IMR-90 (cell line): ENCODE measurements around the gene ACOT9. TPM values are rescaled to one million over a fixed set of nuclear protein-coding genes. Genes with fewer than 3 reads are reported as not detected.

Experiments
- ATAC-seq: fragments of 200-7000 bp; cut with Tn5 transposase; 2 replicates; pipeline ENCODE4 v1.9.1; 2020; ENCODE audit warnings: low read depth, mild to moderate bottlenecking, moderate library complexity
- BruUV-seq: library from RNA; stranded (reverse); fragments of 400-500 nt; replicated peaks from 2 replicates; lab custom pipeline; 2021; lab: Mats Ljungman, UMichigan
- CTCF ChIA-PET: fragments of 300-600 bp; formaldehyde crosslinking; extraction: SDS; loops from one replicate; lab custom pipeline; 2021; ENCODE audit warnings: antibody characterized with exemption; lab: Yijun Ruan, JAX
- POLR2A ChIA-PET: fragments of 300-600 bp; sonication (Branson Sonifier 250); formaldehyde crosslinking; loops from one replicate; lab custom pipeline; 2022; ENCODE audit warnings: antibody characterized with exemption; ENCODE audit not compliant: unreplicated experiment; lab: Charles Lee
- DNase-seq: peaks from one replicate; pipeline ENCODE4 v3.0.0; 2013
- H2AFZ ChIP-seq: replicated peaks from 2 replicates; pipeline ENCODE3; 2013; ENCODE audit warnings: low read length, mild to moderate bottlenecking; ENCODE audit not compliant: poor library complexity
- H2AK5ac ChIP-seq: 2 replicates; pipeline ENCODE4 v1.6.1; 2013; ENCODE audit warnings: low read depth, low read length, inconsistent platforms
- H2AK9ac ChIP-seq: replicated peaks from 2 replicates; pipeline ENCODE3; 2013; ENCODE audit warnings: mild to moderate bottlenecking, low read depth, low read length, moderate library complexity; ENCODE audit not compliant: poor library complexity
- H2BK120ac ChIP-seq: 2 replicates; pipeline ENCODE4 v1.6.1; 2013; ENCODE audit warnings: low read depth, low read length, inconsistent platforms
- H2BK15ac ChIP-seq: 3 replicates; pipeline ENCODE4 v1.6.1; 2013; ENCODE audit warnings: low read depth, low read length, inconsistent platforms
- H2BK20ac ChIP-seq: 2 replicates; pipeline ENCODE4 v1.6.1; 2013; ENCODE audit warnings: low read depth, mild to moderate bottlenecking, inconsistent platforms, low read length, moderate library complexity
- H2BK5ac ChIP-seq: 2 replicates; pipeline ENCODE4 v1.6.1; 2013; ENCODE audit warnings: mild to moderate bottlenecking, low read depth, low read length, inconsistent platforms; ENCODE audit not compliant: poor library complexity, severe bottlenecking
- H3K14ac ChIP-seq: replicated peaks from 2 replicates; pipeline ENCODE4 v1.6.1; 2013; ENCODE audit warnings: low read depth, low read length, inconsistent platforms
- H3K18ac ChIP-seq: 2 replicates; pipeline ENCODE4 v1.6.1; 2013; ENCODE audit warnings: low read depth, low read length, control low read depth
- H3K23ac ChIP-seq: 2 replicates; pipeline ENCODE4 v1.6.1; 2013; ENCODE audit warnings: low read depth, low read length, inconsistent platforms
- H3K27ac ChIP-seq: 2 replicates; pipeline ENCODE4 v1.5.1; 2013; ENCODE audit warnings: mild to moderate bottlenecking, control low read depth, low read length; ENCODE audit not compliant: insufficient read depth
- H3K27me3 ChIP-seq: 2 replicates; pipeline ENCODE4 v1.6.1; 2013; ENCODE audit warnings: low read length; ENCODE audit not compliant: control insufficient read depth, insufficient read depth
- H3K36me3 ChIP-seq: 2 replicates; pipeline ENCODE4 v1.6.1; 2013; ENCODE audit warnings: low read length, mixed read lengths; ENCODE audit not compliant: control insufficient read depth, insufficient read depth
- H3K4ac ChIP-seq: 2 replicates; pipeline ENCODE4 v1.6.1; 2013; ENCODE audit warnings: low read depth, low read length, inconsistent platforms
- H3K4me1 ChIP-seq: 2 replicates; pipeline ENCODE4 v1.6.1; 2013; ENCODE audit warnings: low read length, mixed read lengths; ENCODE audit not compliant: control insufficient read depth, insufficient read depth
- H3K4me2 ChIP-seq: 2 replicates; pipeline ENCODE4 v1.6.1; 2013; ENCODE audit warnings: low read depth, mild to moderate bottlenecking, control low read depth, low read length, moderate library complexity
- H3K4me3 ChIP-seq: 2 replicates; pipeline ENCODE4 v1.5.1; 2013; ENCODE audit warnings: low read depth, mild to moderate bottlenecking, control low read depth, low read length, moderate library complexity; ENCODE audit not compliant: insufficient read depth
- H3K56ac ChIP-seq: 2 replicates; pipeline ENCODE4 v1.6.1; 2013; ENCODE audit warnings: low read length, inconsistent platforms; ENCODE audit not compliant: insufficient read depth; ENCODE audit errors: extremely low read depth
- H3K79me1 ChIP-seq, 2 experiments: 2 replicates each; pipeline ENCODE4 v1.6.1; 2013; ENCODE audit warnings: low read length in 2 of 2, inconsistent platforms in 1 of 2, low read depth in 1 of 2
- H3K9ac ChIP-seq: 2 replicates; pipeline ENCODE4 v1.6.1; 2013; ENCODE audit warnings: low read depth, low read length, control low read depth
- H3K9me1 ChIP-seq: 2 replicates; pipeline ENCODE4 v1.6.1; 2013; ENCODE audit warnings: low read length, inconsistent platforms; ENCODE audit not compliant: insufficient read depth
- H3K9me3 ChIP-seq: 2 replicates; pipeline ENCODE4 v1.6.1; 2013; ENCODE audit warnings: low read length; ENCODE audit not compliant: control insufficient read depth, insufficient read depth
- H4K20me1 ChIP-seq: 2 replicates; pipeline ENCODE4 v1.6.1; 2013; ENCODE audit warnings: low read length, inconsistent platforms; ENCODE audit not compliant: insufficient read depth
- H4K5ac ChIP-seq: 2 replicates; pipeline ENCODE4 v1.6.1; 2013; ENCODE audit warnings: mild to moderate bottlenecking, low read depth, low read length, control low read depth
- H4K8ac ChIP-seq, 2 experiments: 2 replicates each; pipeline ENCODE4 v1.6.1; 2013; ENCODE audit warnings: low read depth in 2 of 2, low read length in 2 of 2, control low read depth in 1 of 2, inconsistent platforms in 1 of 2
- H4K91ac ChIP-seq: 2 replicates; pipeline ENCODE4 v1.6.1; 2013; ENCODE audit warnings: low read depth, low read length, inconsistent platforms; ENCODE audit not compliant: insufficient read depth
- BHLHE40 ChIP-seq: fragments of 150-350 bp; IDR thresholded peaks from 2 replicates; pipeline ENCODE4 v1.6.1; 2016; ENCODE audit warnings: mild to moderate bottlenecking, low read depth, low read length
- CHD1 ChIP-seq: IDR thresholded peaks from 2 replicates; pipeline ENCODE4 v1.6.1; 2012; ENCODE audit warnings: low read depth, low read length, improper control_type of control experiment
- MAFK ChIP-seq: IDR thresholded peaks from 2 replicates; pipeline ENCODE4 v1.6.1; 2012; ENCODE audit warnings: low read depth, low read length, improper control_type of control experiment
- MAZ ChIP-seq: IDR thresholded peaks from 2 replicates; pipeline ENCODE4 v1.6.1; 2012; ENCODE audit warnings: low read depth, mild to moderate bottlenecking, low read length, improper control_type of control experiment, moderate library complexity, borderline replicate concordance
- MXI1 ChIP-seq: IDR thresholded peaks from 2 replicates; pipeline ENCODE4 v1.6.1; 2012; ENCODE audit warnings: low read depth, mild to moderate bottlenecking, low read length, moderate library complexity, borderline replicate concordance
- RAD21 ChIP-seq: IDR thresholded peaks from 2 replicates; pipeline ENCODE4 v1.6.1; 2012; ENCODE audit warnings: low read length, improper control_type of control experiment
- WGBS, 2 experiments: methylation state at CpG; one replicate each; pipeline versions ENCODE4 v1.1.5 to v1.1.7; 2013; ENCODE audit warnings: missing lambda C conversion rate in 2 of 2; ENCODE audit not compliant: insufficient read length in 1 of 2; ENCODE audit errors: extremely low coverage in 2 of 2; 5-methylcytosine and 5-hydroxymethylcytosine counted together
- dilution Hi-C: fragments of 300-500 bp; cut with HindIII; formaldehyde crosslinking; loops from one replicate; pipeline ENCODE4 v1.14.3; 2018; ENCODE audit warnings: low sequenced_read_pairs; ENCODE audit not compliant: unreplicated experiment
- in situ Hi-C: fragments of 300-500 bp; cut with MboI; formaldehyde crosslinking; loops from 3 replicates; pipeline ENCODE4 v1.14.3; 2019; ENCODE audit warnings: low sequenced_read_pairs, inconsistent platforms, mixed read lengths
- intact Hi-C: fragments of 100-400 bp; cut with micrococcal nuclease; formaldehyde crosslinking; loops from 2 replicates; pipeline ENCODE4 v1.10.0; 2022
- polyA plus RNA-seq, 3 experiments: library from polyadenylated mRNA; depleted of rRNA; stranded (reverse); fragments of >200 nt; gene quantifications; 2 replicates each; pipeline ENCODE4 v1.2.3, GENCODE V29; 2012; ENCODE audit warnings: low replicate concordance in 1 of 3
- total RNA-seq: library from RNA; depleted of rRNA; stranded (reverse); fragments of >200 nt; gene quantifications from 2 replicates; pipeline ENCODE4 v1.2.3, GENCODE V29; 2012
- TF ChIP-seq, protein P1 (sequence below): fragments of 150-350 bp; IDR thresholded peaks from 2 replicates; pipeline ENCODE4 v1.6.1; 2017; ENCODE audit warnings: mild to moderate bottlenecking, antibody characterized with exemption, low read length, low read depth
- TF ChIP-seq, protein P2 (sequence below): fragments of 150-350 bp; IDR thresholded peaks from 2 replicates; pipeline ENCODE4 v1.6.1; 2016; ENCODE audit warnings: low read depth, mild to moderate bottlenecking, low read length, moderate library complexity, borderline replicate concordance
- TF ChIP-seq, protein P3 (sequence below): conservative IDR thresholded peaks from 2 replicates; pipeline ENCODE4 v1.5.1; 2012; ENCODE audit warnings: mild to moderate bottlenecking, low read depth, low read length, improper control_type of control experiment

ACOT9 gene
- total and polyA plus RNA-seq, 2 of the 4 experiments (the other 2 are of a cell fraction) = 43.5 to 47.3 TPM

DNA sequence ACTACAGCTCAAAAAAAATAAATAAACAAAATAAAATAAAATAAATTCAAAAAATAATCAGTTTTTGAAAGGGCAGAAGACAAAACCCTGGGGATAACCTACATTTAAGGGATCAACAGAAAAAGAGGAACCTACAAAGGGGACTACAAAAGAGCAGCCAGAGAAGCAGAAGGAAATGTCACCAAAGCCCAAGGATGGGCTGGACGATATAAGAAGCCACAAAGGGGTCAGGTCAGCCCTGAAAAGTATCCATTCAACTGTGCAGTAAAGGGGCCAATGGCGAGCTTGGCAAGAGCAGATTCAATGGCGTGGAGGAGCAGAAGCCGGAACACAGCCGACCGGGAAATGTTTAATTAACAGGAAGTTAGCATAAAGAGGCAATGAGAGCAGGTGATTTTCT is 16.9 kb downstream of the ACOT9 start:
- Histone ChIP-seq H3K4me1 (no peaks in the 10 kb centered on the region), H3K9me3 (no peaks in the 10 kb centered on the region), H3K27me3 (no peaks in the 10 kb centered on the region), H3K36me3 (peaks cover 17% of the 10 kb centered on the region), H3K27ac (no peak overlapping the region), H3K18ac (no peak overlapping the region), H3K9ac (no peak overlapping the region), H3K4me3 (no peak overlapping the region), H2BK5ac (no peak overlapping the region), H2BK15ac (no peak overlapping the region), H4K8ac (no peak overlapping the region), H4K20me1 (no peaks in the 10 kb centered on the region), H3K56ac (no peak overlapping the region), H3K14ac (no peak overlapping the region), H3K23ac (no peak overlapping the region), H2AK9ac (no peak overlapping the region), H3K4ac (no peak overlapping the region), H2AFZ (no peak overlapping the region), H3K9me1 (no peaks in the 10 kb centered on the region), H2BK20ac (no peak overlapping the region), H3K79me1 (peaks cover 0 to 5% of the 10 kb centered on the region in 2 experiments; a peak in 2 of 4 replicates), H2BK120ac (no peak overlapping the region), H4K91ac (no peak overlapping the region), H4K5ac (no peak overlapping the region), H2AK5ac (no peak overlapping the region), H3K4me2 (no peak overlapping the region)
- ChIA-PET POLR2A (no interaction called here), CTCF (interaction anchor here (0.6 kb wide), 1 partner anchor 317 kb away, joined by 3 read pairs; no protein-coding TSS in a partner anchor)
- dilution Hi-C loops (no loop called here), in situ Hi-C loops (no loop called here), intact Hi-C loops (no loop called here)
- ATAC-seq = no peak
- no TSS peak for BruUV-seq
- 78% methylated on average over 6 of the region's 6 CpGs; no CpG with 5 or more reads in 1 of the 2 experiments for WGBS, 2 experiments
- DNase-seq = no peak
- TF ChIP-seq MAFK (no peak), RAD21 (no peak), MAZ (no peak), BHLHE40 (no peak), CHD1 (no peak), MXI1 (no peak)
- TF ChIP-seq, protein P1, sequence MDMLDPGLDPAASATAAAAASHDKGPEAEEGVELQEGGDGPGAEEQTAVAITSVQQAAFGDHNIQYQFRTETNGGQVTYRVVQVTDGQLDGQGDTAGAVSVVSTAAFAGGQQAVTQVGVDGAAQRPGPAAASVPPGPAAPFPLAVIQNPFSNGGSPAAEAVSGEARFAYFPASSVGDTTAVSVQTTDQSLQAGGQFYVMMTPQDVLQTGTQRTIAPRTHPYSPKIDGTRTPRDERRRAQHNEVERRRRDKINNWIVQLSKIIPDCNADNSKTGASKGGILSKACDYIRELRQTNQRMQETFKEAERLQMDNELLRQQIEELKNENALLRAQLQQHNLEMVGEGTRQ = no peak
- TF ChIP-seq, protein P2, sequence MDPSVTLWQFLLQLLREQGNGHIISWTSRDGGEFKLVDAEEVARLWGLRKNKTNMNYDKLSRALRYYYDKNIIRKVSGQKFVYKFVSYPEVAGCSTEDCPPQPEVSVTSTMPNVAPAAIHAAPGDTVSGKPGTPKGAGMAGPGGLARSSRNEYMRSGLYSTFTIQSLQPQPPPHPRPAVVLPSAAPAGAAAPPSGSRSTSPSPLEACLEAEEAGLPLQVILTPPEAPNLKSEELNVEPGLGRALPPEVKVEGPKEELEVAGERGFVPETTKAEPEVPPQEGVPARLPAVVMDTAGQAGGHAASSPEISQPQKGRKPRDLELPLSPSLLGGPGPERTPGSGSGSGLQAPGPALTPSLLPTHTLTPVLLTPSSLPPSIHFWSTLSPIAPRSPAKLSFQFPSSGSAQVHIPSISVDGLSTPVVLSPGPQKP = no peak
- TF ChIP-seq, protein P3, sequence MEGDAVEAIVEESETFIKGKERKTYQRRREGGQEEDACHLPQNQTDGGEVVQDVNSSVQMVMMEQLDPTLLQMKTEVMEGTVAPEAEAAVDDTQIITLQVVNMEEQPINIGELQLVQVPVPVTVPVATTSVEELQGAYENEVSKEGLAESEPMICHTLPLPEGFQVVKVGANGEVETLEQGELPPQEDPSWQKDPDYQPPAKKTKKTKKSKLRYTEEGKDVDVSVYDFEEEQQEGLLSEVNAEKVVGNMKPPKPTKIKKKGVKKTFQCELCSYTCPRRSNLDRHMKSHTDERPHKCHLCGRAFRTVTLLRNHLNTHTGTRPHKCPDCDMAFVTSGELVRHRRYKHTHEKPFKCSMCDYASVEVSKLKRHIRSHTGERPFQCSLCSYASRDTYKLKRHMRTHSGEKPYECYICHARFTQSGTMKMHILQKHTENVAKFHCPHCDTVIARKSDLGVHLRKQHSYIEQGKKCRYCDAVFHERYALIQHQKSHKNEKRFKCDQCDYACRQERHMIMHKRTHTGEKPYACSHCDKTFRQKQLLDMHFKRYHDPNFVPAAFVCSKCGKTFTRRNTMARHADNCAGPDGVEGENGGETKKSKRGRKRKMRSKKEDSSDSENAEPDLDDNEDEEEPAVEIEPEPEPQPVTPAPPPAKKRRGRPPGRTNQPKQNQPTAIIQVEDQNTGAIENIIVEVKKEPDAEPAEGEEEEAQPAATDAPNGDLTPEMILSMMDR = no peak
